ENCODE results near the gene TNFRSF6B.
A peak's percentile ranks its signal among the peaks of the same experiment; 100 is the strongest.

The TNFRSF6B gene

DNA sequence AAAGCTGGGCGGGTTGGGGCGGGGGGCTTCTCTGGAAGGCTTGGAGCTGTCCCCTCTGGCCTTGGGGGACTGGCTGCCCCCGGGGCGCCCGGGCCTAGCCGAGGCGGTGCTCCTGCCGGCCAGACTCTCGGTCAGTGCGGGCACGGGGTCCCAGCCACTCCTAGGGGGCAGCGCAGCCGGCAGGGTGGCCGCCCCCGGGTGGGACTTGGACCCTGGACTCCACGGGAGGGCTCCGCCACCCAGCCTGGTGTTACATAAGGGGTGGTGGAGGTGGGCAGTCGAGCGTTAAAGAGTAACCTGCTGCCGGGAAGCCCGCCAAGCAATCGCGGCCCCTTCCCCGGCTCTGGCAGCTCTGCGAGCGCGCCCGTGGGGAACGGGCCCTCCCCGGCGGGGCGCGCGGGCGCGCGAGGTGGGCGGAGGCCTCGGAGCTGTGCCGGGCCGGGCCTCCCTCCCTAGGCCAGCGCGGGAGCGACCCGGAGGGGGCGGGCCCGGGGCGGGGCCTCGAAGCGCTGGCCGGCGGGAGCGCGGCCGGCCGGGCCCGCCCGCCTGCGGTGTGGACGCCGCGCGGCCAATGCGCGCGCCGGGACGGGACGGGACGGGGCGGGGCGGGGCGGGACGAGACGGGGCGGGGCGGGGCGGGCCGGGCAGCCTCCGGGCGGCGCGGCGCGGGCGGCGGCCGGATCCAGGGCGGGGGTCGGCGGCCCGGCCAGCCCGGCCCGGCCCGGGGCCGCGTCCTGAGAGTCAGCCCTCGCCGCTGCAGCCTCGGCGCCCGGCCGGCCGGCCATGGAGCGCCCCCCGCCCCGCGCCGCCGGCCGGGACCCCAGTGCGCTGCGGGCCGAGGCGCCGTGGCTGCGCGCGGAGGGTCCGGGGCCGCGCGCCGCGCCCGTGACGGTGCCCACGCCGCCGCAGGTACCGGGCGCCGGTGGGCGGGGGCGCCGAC, 42.9 kb downstream of the TNFRSF6B start, which contains the start of gene SLC2A4RG:
Gene SLC2A4RG, plus strand, starts transcription at position 647 of the 940 bp plus-strand sequence. Its CDS starts 137 bp downstream, at position 784.
- no peak for TF ChIP-seq ZFX (IDR thresholded peaks at IDR 0.05; ENCODE audit: borderline replicate concordance)
- TF ChIP-seq, protein P1, sequence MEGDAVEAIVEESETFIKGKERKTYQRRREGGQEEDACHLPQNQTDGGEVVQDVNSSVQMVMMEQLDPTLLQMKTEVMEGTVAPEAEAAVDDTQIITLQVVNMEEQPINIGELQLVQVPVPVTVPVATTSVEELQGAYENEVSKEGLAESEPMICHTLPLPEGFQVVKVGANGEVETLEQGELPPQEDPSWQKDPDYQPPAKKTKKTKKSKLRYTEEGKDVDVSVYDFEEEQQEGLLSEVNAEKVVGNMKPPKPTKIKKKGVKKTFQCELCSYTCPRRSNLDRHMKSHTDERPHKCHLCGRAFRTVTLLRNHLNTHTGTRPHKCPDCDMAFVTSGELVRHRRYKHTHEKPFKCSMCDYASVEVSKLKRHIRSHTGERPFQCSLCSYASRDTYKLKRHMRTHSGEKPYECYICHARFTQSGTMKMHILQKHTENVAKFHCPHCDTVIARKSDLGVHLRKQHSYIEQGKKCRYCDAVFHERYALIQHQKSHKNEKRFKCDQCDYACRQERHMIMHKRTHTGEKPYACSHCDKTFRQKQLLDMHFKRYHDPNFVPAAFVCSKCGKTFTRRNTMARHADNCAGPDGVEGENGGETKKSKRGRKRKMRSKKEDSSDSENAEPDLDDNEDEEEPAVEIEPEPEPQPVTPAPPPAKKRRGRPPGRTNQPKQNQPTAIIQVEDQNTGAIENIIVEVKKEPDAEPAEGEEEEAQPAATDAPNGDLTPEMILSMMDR (IDR thresholded peaks at IDR 0.05), result no peak
- peak within 1 kb of the TSS; percentile 98 for H3K27ac ChIP-seq

DNA sequence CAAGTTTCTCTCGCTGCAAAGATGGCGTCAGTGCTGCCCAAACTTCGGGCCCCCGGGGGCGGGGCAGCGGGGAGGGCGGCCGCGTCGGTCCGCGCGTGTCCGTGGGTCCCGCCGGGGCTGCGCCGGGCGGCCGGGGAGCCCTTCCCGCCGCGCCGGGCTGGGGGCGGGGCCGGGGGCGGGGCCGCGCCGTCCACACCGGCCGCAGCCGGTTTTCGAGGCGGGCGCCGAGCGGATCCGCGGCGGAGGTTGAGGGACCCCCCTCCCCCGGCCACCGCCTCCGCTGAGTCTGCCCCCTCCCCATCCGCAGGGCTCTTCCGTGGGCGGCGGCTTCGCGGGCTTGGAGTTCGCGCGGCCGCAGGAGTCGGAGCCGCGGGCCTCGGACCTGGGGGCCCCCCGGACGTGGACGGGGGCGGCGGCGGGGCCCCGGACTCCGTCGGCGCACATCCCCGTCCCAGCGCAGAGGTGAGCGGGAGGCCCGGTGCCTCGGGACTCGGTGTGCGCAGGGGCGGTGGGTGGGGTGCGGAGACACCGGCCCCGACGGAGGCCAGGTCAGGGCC, 43.7 kb downstream of the TNFRSF6B start:
- peak overlapping the region; percentile 98 for H3K27ac ChIP-seq

DNA sequence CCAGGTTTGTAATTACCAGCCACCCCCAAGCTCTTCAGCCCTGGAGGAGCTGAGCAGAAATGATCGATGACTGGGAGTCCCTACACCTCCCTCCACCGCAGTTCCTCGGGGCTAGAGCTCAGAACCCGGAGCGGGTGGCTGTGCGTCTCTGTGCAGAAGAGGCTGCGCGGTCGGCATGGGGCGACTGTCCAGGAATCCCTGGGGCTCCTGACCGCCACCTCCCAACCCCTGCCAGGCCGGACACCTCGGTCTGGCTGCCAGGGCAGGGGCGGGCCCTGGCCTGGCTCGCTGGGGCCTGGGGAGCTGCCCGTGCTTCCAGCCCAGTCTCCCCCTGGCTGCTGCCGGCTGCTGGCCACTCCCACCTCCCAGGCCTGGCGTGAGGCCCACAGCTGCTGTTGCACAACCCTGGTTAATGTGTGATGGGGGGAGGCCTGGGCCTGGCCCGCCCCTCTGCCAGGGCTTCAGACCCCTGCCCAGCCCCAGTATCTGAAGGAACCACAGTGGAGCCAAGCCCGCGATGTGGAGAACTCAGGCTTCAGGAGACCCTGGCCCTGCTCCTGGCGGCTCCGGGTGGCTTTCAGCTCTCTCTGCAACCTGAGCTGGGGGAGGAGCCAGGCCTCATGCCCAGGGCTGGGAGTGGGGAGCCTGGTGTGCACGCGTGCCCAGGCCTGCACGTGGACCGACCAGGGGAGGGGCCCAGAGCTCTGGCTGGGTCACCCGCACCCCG, 44.3 kb downstream of the TNFRSF6B start:
- no peak for TF ChIP-seq ZFX (IDR thresholded peaks at IDR 0.05; ENCODE audit: borderline replicate concordance)
- TF ChIP-seq, protein P1 (IDR thresholded peaks at IDR 0.05), result peak; percentile 18; the same call in 1 of the 2 replicates
- peak overlapping the region; percentile 98 for H3K27ac ChIP-seq

More for the DNA sequence above, 43.7 kb downstream of the TNFRSF6B start:
- no peak for TF ChIP-seq ZFX (IDR thresholded peaks at IDR 0.05; ENCODE audit: borderline replicate concordance)
- TF ChIP-seq, protein P1 (IDR thresholded peaks at IDR 0.05), result no peak

DNA sequence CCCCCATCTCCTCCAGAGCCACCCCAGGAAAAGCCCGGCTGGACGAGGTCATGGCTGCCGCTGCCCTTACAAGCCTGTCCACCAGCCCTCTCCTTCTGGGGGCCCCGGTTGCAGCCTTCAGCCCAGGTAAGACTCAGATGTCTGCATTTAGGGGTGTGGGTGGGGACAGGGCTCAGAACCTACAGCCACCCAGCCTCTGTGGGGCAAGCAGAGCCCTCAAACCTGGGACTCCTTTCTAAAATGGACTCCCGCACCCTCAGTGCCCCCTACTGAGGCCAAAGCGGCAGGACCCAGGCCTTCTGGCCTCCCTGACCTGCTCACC, 44.9 kb downstream of the TNFRSF6B start:
- TF ChIP-seq ZFX (IDR thresholded peaks at IDR 0.05; ENCODE audit: borderline replicate concordance), result no peak
- TF ChIP-seq, protein P1 (IDR thresholded peaks at IDR 0.05), result no peak
- H3K27ac ChIP-seq, result peak overlapping the region; percentile 98

DNA sequence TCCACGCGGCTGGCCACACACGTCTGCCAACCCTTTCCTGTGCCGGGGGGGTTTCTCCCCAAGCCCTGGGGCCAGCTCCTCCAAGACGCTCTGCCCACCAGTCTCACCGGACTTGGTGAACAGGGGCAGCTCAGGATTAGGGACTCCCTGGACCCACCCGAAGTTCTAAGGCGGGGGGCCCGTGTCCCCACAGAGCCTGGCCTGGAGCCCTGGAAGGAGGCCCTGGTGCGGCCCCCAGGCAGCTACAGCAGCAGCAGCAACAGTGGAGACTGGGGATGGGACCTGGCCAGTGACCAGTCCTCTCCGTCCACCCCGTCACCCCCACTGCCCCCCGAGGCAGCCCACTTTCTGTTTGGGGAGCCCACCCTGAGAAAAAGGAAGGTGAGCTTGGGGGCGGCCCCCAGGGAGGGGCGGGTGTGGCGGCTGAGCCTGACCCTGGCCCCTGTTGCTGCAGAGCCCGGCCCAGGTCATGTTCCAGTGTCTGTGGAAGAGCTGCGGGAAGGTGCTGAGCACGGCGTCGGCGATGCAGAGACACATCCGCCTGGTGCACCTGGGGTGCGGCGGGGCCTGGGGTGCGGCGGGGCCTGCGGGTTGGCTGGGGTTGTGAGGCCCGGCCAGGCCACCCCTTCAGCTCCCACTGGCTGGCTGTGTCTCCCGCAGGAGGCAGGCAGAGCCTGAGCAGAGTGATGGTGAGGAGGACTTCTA, 45.4 kb downstream of the TNFRSF6B start:
- H3K27ac ChIP-seq, result peak overlapping the region; percentile 98
- TF ChIP-seq ZFX (IDR thresholded peaks at IDR 0.05; ENCODE audit: borderline replicate concordance), result no peak
- TF ChIP-seq, protein P1 (IDR thresholded peaks at IDR 0.05), result no peak

DNA sequence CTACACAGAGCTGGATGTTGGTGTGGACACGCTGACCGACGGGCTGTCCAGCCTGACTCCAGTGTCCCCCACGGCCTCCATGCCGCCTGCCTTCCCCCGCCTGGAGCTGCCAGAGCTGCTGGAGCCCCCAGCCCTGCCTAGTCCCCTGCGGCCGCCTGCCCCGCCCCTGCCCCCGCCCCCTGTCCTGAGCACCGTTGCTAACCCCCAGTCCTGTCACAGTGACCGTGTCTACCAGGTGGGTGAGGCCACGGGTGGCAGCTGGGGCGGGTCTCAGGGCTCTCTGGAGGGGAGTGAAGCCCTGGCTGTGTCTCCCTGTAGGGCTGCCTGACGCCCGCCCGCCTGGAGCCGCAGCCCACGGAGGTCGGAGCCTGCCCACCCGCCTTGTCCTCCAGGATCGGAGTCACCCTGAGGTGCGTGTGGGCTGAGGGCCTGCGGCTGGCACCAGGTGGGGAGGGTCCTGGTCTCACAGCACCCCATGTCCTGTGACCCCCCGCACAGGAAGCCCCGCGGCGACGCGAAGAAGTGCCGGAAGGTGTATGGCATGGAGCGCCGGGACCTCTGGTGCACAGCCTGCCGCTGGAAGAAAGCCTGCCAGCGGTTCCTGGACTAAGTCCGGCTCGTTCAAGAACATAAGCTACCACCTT, 46.1 kb downstream of the TNFRSF6B start:
- TF ChIP-seq, protein P1 (IDR thresholded peaks at IDR 0.05), result no peak
- no peak for TF ChIP-seq ZFX (IDR thresholded peaks at IDR 0.05; ENCODE audit: borderline replicate concordance)
- peak overlapping the region; percentile 98 for H3K27ac ChIP-seq

All from 22Rv1 (cell line).